HG02981 (cell line): Measurements from ENCODE around the gene FUT3.

Experiments
- ATAC-seq: cut with Tn5 transposase; IDR thresholded peaks from one replicate; pipeline ENCODE4 v1.9.1; 2021; ENCODE audit warnings: mild to moderate bottlenecking, moderate library complexity; ENCODE audit not compliant: unreplicated experiment

The FUT3 gene

DNA sequence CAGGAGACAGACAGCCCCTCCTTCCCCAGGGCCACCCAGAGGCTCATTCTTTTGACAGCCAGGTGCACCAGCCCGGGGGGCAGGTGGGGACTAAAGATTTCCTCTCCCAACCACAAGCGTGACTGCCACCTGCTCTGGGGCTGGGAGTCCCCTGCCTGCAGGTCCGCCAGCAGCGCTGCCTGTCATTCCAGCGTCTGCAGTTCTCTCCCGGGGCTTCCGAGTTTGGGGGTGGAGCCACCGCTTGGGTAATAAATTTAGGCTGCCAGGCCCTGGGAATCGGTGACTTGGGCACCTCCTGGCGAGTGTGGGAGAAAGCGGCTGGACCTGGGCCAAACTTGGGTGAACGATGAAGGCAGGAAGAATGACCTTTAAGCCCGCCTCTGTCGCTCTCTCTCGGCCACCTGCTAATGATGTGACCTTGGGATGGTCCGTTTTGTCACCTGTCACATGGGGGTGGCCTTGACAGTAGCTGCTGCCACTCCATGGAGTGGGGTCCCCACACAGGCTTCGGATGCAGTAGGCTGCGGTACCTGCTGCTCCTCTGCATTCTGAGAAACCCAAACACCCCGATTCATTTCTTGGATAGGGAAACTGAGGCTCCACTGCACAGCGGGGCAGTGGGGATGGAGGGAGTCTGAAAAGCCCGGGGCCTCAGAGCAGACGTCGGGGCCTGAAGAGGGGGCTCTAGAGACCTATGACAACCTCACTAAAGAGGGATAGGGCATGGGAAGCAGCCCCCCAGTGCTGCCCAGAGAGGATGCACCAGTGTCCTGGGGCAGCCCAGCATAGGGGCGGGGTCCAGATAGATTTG, 24.5 kb downstream of the FUT3 start:
- ATAC-seq: no peak

DNA sequence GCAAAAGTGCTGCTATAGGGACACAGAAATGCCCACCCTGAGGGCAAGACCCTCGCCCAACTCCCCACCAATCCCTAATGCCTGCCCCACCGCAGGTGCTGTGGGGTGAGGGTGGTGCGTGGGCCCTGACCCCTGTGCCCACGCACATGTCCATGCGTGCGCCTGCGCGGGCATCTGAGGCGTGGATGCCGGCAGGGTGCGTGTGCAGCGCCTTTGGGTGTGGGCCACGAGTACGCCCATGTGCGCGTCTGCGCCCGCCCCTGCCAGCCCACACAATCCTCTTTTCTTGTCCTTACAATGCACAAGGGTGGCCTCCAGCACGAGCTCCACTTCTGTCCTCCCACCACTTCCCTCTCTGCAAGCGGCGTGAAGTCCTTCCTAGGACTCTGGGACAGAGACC, 26.1 kb downstream of the FUT3 start:
- no peak for ATAC-seq

- ATAC-seq: no peak
These were observed 26.5 kb downstream of the FUT3 start for GRCh38 chr19:5824751-5825150.

DNA sequence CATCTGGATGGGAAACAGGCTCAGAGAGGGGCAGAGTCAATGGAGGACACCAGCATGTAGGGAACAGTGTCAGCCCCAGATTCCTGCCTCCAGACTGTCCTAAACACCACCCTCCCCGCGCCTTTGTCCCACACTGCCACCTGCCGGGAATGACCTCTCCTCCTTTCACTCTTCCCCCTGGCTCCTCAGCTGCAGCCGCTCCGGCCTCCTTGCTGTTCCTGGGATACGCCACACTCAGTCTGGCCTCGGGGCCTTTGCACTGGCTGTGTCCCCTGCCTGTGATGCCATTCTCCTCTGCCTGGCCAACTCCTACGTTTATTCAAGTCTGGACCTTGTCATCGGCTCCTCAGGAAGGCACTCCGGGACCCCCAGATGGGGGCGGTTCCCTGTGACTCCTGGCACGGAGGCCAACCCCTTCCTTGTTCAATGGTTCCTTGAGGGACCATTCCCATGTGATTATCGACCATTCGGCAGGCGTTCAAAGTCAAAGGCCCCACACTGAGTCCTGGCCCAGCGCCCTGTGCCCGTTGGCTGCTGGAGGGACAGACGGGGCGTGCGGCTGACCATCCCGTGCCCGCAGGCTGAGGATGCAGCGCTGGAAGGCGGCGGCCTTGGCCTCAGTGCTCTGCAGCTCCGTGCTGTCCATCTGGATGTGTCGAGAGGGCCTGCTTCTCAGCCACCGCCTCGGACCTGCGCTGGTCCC, 27.5 kb downstream of the FUT3 start:
- ATAC-seq: no peak

DNA sequence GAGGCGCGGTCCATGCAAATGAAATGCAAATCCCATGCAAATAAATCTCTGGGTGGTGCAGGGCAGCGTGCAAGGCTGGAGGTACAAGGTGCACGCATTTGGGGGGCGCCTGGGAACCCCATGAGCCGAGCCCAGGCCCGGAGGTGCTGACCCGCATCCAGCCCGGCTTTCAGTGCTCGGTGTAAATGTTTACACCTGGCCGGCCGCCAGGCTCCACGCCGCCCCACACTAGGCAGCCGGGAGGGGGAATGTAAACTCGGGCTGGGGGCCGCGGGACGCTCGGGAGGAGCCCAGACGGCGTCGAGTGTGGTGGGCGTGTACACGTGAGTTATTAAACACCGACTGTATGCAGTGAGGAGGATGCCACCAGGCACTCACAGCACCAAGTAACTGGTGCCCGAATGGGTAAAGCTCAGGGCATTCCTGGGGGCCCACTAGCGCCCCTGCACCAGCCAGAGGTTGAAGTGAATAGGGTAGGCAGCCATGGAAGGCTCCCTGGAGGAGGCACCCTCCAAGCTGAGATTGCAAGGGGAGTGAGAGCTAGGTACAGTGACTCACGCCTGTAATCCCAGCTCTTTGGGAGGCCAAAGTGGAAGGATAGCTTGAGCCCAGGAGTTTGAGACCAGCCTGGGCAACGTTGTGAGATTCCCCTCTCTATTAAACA, 28.9 kb downstream of the FUT3 start:
- ATAC-seq: no peak

DNA sequence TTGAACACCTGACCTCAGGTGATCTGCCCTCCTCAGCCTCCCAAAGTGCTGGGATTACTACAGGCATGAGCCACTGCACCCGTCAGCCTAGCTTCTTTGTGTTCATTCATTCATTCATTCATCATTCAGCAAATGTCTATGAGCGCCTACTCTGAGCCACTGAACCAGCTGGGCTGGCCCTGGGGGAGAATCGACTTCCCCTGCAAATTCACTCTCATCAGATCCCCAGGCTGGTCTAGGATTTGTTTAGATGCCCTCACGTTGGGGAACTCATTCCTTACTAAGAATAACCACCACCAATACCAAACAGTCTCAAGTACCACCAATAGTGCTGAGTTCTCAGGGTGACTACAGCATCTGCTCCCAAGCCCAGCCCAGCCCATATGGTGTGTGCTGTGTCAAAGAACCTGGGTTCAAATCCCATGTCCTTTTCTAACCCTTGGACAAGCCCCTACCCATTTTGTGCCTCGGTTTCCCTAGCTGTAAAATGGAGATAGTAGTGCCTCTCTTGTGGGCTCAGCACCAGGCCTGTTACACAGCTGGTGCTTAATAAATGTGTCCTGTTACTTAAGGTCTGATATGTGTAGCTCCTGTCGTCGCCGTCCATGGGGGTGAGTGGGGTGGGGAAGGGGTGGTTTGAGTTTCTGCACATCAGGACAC, 29.6 kb downstream of the FUT3 start:
- no peak for ATAC-seq

DNA sequence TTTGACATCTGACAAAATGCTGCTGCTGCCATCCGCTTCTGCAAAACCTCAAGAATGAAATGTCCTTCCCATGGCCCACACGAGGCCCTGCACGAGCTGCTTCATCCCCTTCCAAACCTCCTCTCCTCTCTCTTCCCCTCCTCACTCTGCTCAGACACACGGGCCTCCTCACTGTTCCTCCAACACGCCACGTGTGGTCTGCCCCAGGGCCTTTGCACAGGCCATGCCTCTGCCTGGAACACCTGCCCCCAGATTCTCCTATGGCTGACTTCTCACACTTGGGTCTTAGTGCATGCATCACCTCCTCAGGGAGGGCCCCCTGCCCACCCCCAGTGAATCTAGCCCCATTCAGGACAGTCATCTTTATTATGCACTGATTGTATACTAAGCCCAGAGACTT, 30.5 kb downstream of the FUT3 start:
- ATAC-seq: no peak

GRCh38 chr19:5818594-5818993, 32.7 kb downstream of the FUT3 start:
- ATAC-seq: no peak

- no peak for ATAC-seq
These were observed 34.0 kb downstream of the FUT3 start for GRCh38 chr19:5817218-5817617.

- ATAC-seq: no peak
These were observed 36.4 kb downstream of the FUT3 start for GRCh38 chr19:5814852-5815246.

- ATAC-seq: no peak
These were observed 37.0 kb downstream of the FUT3 start for GRCh38 chr19:5814123-5814851.

GRCh38 chr19:5811117-5811516, 40.1 kb downstream of the FUT3 start:
- no peak for ATAC-seq

- ATAC-seq: no peak
These were observed 41.8 kb downstream of the FUT3 start for GRCh38 chr19:5809469-5809868.

DNA sequence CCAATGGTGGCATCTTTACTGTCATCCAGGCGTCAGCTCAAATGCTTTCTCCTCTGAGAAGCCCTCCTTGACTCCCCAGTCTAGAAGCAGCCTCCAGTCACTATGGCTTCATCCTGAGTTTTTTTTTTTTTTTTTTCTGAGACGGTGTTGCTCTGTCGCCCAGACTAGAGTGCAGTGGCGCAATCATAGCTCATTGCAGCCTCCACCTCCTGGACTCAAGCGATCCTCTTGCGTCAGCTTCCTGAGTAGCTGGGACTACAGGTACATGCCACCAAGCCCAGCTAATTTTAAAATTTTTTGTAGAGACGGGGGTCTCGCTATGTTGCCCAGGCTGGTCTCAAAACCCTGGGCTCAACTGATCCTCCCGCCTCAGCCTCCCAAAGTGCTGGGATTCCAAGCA, 42.2 kb downstream of the FUT3 start:
- ATAC-seq: no peak

DNA sequence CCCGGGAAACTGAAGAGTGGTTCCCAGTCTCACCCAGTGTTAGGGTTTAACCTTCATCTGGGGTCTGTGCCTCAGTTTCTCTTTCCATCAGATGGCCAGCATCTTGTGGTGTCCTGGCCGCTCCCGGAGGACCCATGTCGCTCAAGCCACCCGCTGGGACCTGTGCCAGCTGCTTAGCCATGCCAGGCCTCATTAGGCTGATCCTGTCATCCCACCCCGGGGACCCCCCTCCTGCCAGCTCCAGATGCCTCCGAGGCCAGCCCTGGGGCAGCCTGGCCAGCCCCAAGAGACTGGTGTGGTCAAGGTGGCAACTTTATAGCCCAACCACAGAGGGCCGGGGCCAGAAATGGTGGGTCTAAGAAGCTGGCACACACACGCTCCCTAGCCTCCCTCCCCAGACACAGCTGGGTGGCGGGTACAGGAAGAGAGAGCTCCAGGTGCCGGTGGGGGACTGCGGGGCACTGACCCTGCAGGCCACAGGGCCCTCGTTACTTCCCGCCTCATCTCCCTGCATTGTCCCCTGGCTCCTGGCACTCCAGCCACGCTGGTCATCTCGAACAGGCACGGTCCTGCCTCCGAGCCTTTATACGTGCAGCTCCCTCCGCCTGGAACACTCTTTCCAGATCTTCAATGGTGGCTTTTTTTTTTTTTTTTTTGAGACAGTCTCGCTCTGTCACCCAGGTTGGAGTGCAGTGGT, 43.0 kb downstream of the FUT3 start:
- ATAC-seq: no peak

DNA sequence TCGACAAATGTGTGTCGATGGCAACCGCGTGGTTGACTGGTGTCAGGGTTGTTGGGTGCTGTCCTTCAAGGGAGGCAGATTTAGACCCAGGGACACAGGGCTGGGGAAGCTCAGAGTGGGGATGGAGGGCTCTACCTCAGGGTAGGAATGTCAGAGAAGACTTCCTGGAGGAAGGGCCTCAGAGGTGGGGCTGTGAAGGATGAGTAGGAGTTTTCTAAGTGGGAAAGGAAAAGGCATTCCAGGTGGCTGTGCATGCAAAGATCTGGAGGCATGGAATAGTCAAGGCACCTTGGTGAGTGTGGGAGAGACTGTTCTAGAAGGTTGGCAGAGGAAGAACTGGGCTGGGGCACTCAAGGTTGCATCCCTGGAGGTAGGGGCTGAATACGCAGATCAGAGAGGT, 44.3 kb downstream of the FUT3 start:
- ATAC-seq: no peak

DNA sequence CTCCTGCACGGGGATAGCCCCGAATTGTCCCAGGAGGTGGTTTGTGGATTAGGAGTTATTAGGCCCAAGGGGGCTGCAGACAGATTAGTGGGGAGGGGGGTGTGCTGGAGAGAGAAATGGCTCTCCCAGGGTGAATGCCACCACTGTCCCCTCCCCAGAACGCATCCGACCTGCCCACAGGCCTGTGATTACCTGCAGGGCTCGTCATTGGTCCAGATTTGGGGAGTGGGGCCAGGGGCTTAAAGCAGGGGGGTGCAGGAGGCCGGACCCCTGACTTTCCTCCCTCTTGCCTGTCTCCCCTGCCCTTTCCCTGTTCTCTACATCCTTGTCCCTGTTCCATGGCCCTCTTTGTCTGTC, 45.1 kb downstream of the FUT3 start:
- no peak for ATAC-seq

GRCh38 chr19:5805462-5806132, 45.7 kb downstream of the FUT3 start:
- ATAC-seq: no peak

DNA sequence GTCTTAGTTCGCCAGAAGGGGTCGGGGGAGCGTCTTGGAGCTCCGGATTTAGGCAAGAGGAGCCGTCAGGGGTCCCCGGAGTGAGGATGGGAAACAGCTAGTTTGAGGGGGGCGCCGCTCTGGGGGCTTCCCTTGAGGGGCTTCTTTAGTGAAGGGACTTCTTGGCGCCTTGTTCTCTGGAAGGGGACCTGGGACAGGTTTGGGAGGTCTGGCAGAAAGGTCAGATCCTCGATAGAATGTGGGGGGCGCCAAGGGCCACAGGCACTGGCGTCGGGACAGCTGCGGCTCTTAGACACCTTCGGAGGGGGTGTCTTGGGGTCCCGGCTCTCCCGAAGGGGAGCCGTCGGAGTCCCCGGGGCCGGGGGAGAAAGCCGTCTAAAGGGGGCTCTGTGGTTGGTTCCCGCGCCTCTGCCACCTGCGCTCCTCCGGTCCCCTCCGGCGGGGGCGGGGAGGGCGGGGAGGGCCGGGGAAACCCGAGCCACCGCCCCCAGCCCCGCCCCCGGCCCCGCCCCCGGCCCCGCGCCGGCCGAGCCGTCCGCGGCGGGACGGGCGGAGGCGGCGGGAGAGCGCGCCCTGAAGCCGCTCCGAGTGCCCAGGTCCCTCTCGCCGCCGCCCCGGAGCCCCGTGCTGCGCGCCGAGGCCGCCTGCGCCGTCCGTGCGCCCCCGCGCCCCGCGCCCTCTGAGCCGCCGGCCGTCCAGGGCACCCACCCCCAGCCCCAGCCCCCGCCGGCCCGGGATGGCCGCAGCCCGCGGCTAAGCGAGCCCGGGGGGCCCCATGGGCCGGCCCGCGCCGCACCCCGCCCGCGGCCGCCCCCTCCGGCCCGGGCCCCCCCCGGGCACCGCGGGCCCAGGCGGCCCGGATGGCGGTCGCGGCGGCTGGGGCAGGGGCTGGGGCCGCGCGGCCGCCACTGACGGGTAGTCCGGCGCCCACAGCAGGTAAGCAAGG, 46.5 kb downstream of the FUT3 start, which contains the start of gene NRTN:
Gene NRTN, plus strand, starts transcription at position 552 of the 946 bp plus-strand sequence. CDS start 19,099 bp downstream, outside the sequence.
- ATAC-seq: no peak
